Stimulated activated CD8-positive, alpha-beta memory T cell treated with anti-CD3 and anti-CD28 coated beads, Interleukin-12 subunit alpha, Interleukin-12 subunit beta, amount 100 ng/mL, for 4 hours (primary cell): ENCODE results near the gene EVC.
"Not testable (repeated sequence)": the region's sequence is repeated elsewhere in the genome, so short reads cannot be mapped to it uniquely, and the experiment has no call there.

Experiments used
- DNase-seq: peaks from one replicate; pipeline ENCODE4 v3.0.0-alpha.2; 2020; ENCODE audit warnings: low read depth

EVC gene

GRCh38 chr4:5708449-5709206 lies 2.4 kb upstream of the EVC start, which contains the start of gene EVC2:
TSS of gene EVC2 (minus strand) at chr4:5708559. CDS start at chr4:5708513, 46 bp downstream.
- DNase-seq, result peak; percentile 3

DNA sequence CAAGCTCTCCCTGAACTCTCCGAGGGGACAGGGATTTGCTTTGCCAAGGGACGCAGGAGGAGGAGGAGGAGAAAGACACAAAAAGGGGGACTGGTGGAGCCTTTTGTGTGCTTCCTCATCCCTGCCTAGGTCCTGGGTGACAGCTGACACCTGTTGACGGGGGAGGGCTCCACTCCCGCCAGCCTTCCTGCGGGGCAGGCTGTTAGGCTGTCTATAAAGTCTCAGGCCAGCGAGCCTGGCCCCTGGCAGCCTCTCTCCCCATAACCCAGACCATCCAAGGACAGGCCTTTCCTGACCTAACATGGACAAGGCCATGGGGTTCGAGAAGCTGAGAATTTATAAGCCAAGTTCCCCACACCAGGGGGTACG lies 1.8 kb upstream of the EVC start:
- DNase-seq, result no peak

DNA sequence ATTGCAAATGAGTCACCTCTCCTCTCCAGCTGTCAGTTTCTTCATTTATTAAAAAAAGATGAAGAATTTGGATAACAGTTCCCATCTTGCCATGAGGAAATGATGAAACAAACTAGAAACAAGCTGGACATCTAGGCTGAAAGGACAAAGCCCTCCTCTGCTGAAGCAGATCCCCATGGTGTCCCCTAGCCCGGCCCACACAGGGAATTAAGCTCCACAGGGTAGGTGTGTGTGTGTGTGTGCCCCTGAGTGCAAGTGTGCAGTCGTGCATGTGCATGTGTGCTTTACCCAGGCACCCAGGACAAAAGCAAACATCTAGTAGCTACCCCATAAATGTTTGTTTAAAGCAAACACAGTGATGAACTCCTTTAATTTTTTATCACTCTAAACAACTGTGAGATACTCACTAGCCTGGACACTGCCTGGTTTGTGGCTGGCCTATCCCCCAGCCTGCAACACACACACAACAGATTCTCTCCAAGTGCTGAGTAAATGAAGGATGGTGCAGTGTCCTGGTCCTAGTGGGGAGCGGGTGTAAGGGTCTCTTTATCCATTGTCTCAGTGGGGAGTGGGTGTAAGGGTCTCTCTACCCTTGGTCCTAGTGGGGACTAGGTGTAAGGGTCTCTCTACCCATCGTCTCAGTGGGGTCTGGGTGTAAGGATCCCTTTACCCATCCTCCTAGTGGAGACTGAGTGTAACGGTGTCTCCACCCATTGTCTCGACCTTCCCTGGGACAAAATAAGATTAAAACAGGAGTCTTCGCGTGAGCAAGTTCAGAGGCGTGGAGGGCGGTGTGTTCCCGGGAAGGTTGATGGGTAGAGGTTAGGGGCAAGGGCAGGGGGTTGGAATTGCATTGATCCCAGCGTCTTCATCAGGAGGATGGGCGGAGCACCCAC lies 688 bp upstream of the EVC start:
- DNase-seq, result no peak

DNA sequence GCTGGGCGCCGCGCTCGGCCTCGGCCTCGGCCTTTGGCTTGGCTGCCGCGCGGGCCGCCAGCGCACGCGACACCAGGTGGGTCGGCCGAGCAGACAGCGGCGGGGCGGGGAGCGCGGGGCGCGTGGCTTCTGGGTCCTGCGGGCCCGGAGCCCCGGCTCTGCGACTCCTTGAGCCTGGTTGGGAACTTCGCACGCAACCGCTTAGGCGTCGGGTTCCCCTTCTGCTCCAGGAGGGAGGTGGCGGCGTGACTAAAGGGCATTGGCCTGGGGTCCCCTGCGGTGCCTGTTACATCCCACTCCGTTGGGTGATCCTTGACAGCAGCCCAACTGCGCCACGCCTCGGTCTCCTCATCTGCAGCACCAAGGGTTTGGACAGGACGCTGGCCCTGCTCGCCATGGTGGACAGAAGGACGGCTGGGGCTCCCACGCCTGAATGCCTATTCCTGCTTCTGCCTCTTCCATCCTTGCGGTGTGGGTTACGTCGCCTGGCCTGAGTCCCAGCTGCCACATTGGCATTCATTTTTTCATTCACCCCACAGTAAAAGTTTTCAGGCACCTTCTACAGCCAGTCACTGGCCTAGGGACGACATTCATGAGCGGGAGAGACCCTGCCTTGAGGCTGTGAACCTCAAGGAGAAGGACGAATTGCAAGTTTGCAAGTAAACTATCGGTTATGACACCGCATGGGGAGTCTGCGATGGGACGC lies 631 bp downstream of the EVC start:
- DNase-seq, result no peak

DNA sequence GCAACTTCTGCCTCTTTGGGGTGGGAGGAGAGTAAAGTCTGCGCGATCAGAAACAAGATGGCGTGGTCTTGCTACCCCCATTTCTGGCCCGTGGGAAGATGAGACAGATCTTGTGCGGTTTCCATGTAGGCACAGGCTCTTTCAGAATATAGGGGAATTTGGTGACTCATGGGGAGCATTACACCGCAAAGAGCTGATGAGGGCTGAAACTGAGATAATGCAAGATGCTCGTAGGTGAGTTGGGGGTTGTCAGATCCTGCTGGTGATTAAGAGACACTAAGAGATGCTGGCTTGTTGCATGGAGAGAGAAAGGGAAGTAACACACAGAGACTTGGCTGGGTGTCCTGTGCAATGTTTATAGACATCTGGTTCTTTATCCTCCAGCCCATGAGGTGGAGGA lies 1.5 kb downstream of the EVC start:
- DNase-seq, result no peak

- no peak for DNase-seq
These were observed 1.9 kb downstream of the EVC start for GRCh38 chr4:5712931-5713330.

- no peak for DNase-seq
These were observed 2.9 kb downstream of the EVC start for GRCh38 chr4:5713861-5714260.

- no peak for DNase-seq
These were observed 4.4 kb downstream of the EVC start for GRCh38 chr4:5715357-5715756.

DNA sequence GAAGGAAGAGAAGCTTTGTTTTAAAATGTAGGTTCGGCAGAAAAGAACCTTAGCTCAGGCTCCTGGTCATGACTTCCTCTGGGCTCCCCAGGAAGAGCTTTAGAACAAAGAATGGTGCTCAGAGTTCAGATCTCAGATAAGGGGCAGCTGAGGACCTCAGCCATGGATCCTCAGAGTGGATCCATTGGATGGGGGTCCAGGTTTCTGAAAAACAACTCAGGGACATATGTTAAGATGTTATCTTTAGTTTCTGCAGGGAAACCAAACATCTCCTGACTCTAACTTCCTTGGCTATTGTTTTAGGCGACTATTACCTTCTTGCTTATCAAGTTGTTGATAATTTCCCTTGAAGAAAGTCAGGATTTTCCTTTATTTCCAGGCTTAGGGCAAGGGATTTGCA lies 5.4 kb downstream of the EVC start:
- no peak for DNase-seq

GRCh38 chr4:5717449-5718158 lies 6.6 kb downstream of the EVC start:
- no peak for DNase-seq

DNA sequence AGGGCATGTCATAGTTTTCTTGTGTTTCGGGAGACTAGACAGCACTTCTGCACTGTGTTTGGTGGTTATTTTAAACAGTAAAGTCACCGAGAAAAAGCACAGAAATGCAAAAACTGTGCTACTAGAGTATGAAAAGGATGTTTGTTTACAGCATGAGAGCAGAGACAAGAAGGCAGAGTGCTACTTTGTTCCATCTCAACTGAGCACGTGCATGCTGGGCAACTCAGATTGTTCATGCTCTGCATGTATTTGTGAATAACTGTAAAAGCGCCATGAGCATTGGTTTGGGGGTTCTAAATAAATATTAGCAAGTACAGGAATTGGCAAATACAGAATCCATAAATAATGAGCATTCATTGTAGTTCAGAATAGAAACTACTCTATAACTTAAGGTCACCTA lies 7.4 kb downstream of the EVC start:
- no peak for DNase-seq

DNA sequence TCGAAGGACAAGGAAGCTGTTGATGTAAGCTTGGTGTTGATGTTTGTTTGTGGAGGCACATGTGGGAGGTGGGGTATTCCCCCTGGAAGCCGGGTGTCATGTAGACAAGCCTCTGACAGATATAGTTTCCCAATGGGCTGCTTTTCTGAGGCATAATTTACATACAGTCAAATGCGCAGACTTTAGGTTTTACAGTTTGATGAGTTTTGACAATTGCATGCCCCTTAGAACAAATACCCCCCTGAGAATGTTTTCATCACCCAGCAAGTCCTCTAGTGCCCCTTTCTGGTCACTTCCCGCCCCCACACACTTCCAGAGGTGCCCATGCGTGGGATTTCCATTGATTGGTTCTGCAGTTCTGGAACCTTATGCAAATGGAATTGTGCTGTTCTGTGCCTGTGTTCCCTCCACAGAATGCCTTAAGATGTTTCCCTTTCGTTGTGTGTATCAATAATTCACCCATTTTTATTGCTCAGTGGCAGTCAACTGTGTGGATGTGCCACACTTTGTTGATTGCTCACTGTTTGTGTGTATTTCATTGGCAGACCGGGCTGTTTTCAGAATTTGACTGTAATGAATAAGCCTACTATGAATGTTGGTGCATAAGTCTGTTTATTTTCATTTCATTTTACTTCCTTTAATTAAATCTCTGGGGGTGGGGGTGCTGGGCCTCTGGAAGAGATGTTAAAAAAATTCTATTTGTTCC lies 8.5 kb downstream of the EVC start:
- DNase-seq, result no peak

DNA sequence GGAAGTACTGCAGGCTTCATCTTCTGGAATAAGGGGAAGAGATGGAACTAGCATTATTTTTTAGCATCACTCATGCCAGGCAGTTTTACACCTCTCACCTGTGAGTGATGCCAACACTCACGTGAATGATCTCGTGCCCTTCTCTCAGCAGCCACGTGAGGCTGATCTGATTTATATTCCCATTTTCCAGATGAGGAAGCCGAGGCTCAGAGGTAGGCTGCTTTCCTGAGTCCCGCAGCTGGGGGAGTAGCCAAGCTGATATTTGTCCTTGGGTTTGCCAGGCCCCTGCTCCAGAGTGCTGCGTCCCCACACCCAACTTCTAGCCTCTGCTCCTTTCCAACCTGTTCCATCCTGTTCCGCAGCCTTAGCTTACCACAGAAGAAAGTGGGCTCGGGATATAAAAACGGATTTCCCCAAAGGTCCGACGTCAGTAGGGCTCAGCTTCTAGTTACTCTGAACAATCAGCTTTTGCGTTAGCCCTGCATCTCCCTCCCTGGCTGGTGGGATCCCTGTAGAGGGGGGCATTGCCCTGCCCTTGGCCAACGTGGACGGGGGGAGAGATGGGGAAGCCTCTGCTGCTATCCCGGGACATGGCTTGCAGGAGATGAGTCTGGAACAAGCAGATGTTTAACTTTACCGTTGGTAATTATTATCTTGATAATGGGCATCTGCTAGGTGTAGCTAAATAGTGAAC lies 9.3 kb downstream of the EVC start:
- DNase-seq, result no peak

GRCh38 chr4:5720980-5721379 lies 10.0 kb downstream of the EVC start:
- no peak for DNase-seq

DNA sequence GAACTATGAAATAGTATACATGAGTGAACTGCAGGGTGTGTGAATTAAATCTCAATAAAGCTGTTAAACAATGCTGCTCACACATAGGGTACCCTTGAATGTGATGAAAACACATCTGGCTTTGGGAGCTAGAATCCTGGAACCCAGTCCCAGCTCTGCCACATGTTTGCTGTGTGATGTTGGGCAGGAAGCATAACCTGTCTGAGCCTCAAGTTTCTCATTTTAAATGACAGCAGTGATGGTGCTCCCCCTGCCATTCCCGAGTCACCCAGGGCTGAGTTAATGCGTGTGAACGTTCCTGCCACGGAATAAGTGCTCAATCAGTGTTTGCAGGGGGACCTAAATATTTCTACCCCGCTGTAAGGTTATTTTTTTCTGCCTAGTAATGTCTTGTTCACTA lies 10.9 kb downstream of the EVC start:
- no peak for DNase-seq

GRCh38 chr4:5722328-5722727 lies 11.3 kb downstream of the EVC start:
- DNase-seq, result no peak

DNA sequence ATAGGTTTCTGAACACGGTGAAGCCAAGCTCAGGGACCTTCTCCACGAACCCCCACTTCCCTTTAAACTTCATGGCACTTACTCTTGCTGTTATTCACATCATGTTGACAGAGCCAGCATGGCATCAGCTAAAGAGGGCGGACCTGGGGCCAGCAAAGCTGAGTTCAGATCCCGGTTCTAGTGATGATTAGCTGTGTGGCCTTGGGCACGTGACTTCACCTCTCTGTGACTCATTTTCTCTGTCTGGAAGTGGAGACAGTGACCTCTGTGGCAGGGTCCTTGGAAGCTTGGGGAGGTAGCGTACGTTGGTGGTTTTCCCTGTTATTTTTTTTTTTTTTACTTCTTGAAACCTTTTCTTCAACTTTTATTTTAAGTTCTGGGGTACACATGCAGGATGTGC lies 13.4 kb downstream of the EVC start:
- no peak for DNase-seq

DNA sequence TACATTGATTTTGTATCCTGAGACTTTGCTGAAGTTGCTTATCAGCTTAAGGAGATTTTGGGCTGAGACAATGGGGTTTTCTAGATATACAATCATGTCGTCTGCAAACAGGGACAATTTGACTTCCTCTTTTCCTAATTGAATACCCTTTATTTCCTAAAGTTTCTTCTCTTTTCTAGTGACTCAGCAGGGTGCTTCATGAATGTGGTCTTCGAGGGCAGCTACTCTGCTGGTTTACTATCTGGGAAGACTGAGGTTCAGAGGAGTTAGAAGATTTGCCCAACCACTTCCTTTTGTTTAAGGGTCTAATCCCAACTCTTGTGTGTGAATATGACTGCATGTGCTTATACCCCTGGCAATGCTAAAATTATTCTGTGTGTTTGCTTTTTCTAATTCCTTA lies 17.4 kb downstream of the EVC start:
- not testable (repeated sequence) for DNase-seq

- no peak for DNase-seq
These were observed 19.4 kb downstream of the EVC start for GRCh38 chr4:5730436-5730835.

DNA sequence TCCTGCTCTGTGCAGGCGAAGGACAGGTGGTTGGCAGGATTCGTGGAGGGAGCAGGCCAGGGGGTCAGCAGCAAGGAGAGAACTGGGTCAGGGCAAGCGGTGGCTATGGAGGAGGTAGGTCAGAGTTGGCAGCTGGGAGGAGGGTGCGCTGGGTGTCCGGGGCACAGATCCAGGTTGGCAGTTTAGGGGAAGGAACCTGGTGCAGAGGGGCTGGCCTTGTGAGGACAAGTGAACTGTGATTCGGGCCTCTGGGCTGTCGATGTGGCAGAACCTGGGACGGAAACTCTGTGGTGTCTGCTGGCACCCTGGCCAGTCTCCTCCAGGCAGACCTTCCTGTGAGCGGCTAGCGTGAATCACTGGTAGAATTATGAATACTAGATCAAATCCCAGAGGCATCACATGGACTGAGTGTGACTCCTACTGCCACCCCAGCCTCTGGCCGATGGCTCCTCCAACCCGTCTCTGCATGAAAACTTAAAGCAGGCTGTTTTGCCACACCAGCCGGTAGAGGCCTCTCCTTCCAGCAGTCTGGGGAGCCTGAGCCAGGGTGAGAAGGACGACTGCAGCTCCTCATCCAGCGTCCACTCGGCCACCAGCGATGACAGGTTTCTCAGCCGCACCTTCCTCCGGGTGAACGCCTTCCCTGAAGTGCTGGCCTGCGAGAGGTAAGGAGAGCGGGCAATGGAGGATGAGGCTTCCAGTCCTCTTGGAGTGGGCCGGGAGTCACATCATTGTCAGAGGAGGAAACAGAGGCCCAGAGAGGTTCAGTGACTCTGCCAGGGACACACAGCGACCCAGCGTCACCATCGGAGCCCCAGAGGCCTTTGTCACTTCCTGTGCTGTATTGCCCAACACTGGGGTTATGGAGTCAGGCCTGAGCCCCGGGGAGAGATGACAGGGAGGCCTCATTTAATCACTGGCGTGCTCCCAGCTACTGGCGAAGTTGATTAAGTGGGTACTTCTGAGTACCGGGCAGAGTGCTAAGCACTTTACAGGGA lies 20.3 kb downstream of the EVC start:
- no peak for DNase-seq
